ENCODE results near the gene PSMB2.

Gene PSMB2

GRCh38 chr1:35564884-35565741 lies 76.2 kb downstream of the PSMB2 start:
- H3K9me3 ChIP-seq (ENCODE audit: control insufficient read depth, low read length) = no peaks in the 10 kb centered on the region
- no peak overlapping the region for H3K9ac ChIP-seq
- H3K4me3 ChIP-seq (ENCODE audit: low read depth, low read length) = no peak overlapping the region
- H3K4me2 ChIP-seq (ENCODE audit: low read length) = no peak overlapping the region
- no peak overlapping the region for H3K27ac ChIP-seq
- H3K4me1 ChIP-seq = no peaks in the 10 kb centered on the region
- H3K27me3 ChIP-seq (ENCODE audit: control insufficient read depth, insufficient read depth, low read length) = no peaks in the 10 kb centered on the region
- no peak overlapping the region for H2AFZ ChIP-seq
- H3K79me2 ChIP-seq = no peaks in the 10 kb centered on the region
- no peak for TF ChIP-seq CTCF (IDR thresholded peaks at IDR 0.05)
- no peaks in the 10 kb centered on the region for H3K36me3 ChIP-seq (ENCODE audit: control insufficient read depth, insufficient read depth, low read length)

GRCh38 chr1:35564037-35564883 lies 77.1 kb downstream of the PSMB2 start:
- H3K4me1 ChIP-seq = no peaks in the 10 kb centered on the region
- H3K36me3 ChIP-seq (ENCODE audit: control insufficient read depth, insufficient read depth, low read length) = no peaks in the 10 kb centered on the region

GRCh38 chr1:35563166-35563565 lies 78.2 kb downstream of the PSMB2 start:
- Histone ChIP-seq H3K27me3 (ENCODE audit: control insufficient read depth, insufficient read depth, low read length) (no peaks in the 10 kb centered on the region), H3K36me3 (ENCODE audit: control insufficient read depth, insufficient read depth, low read length) (no peaks in the 10 kb centered on the region), H3K79me2 (no peaks in the 10 kb centered on the region), H3K9me3 (ENCODE audit: control insufficient read depth, low read length) (no peaks in the 10 kb centered on the region), H3K4me2 (ENCODE audit: low read length) (no peak overlapping the region), H3K27ac (no peak overlapping the region), H3K4me3 (ENCODE audit: low read depth, low read length) (no peak overlapping the region), H3K4me1 (no peaks in the 10 kb centered on the region), H3K9ac (no peak overlapping the region), H2AFZ (no peak overlapping the region)
- no peak for TF ChIP-seq CTCF (IDR thresholded peaks at IDR 0.05)

More at GRCh38 chr1:35564037-35564883, 77.1 kb downstream of the PSMB2 start:
- TF ChIP-seq CTCF (IDR thresholded peaks at IDR 0.05) = peak; percentile 39
- Histone ChIP-seq H3K4me3 (ENCODE audit: low read depth, low read length) (no peak overlapping the region), H3K9ac (no peak overlapping the region), H3K27me3 (ENCODE audit: control insufficient read depth, insufficient read depth, low read length) (no peaks in the 10 kb centered on the region), H2AFZ (no peak overlapping the region), H3K79me2 (no peaks in the 10 kb centered on the region), H3K4me2 (ENCODE audit: low read length) (no peak overlapping the region), H3K27ac (no peak overlapping the region), H3K9me3 (ENCODE audit: control insufficient read depth, low read length) (no peaks in the 10 kb centered on the region)

GRCh38 chr1:35561972-35562680 lies 79.2 kb downstream of the PSMB2 start:
- Histone ChIP-seq H2AFZ (no peak overlapping the region), H3K79me2 (no peaks in the 10 kb centered on the region), H3K4me2 (ENCODE audit: low read length) (no peak overlapping the region), H3K36me3 (ENCODE audit: control insufficient read depth, insufficient read depth, low read length) (no peaks in the 10 kb centered on the region), H3K4me1 (no peaks in the 10 kb centered on the region), H3K9ac (no peak overlapping the region), H3K4me3 (ENCODE audit: low read depth, low read length) (no peak overlapping the region), H3K9me3 (ENCODE audit: control insufficient read depth, low read length) (no peaks in the 10 kb centered on the region), H3K27me3 (ENCODE audit: control insufficient read depth, insufficient read depth, low read length) (no peaks in the 10 kb centered on the region), H3K27ac (no peak overlapping the region)
- TF ChIP-seq CTCF (IDR thresholded peaks at IDR 0.05) = no peak
